Ovary (tissue), 9 donors: ENCODE measurements around the gene VIPR2. TPM values are rescaled to one million over a fixed set of nuclear protein-coding genes. Genes with fewer than 3 reads are reported as not detected.

Experiments
- DNase-seq, 5 donors: peaks; one replicate each; pipeline ENCODE4 v3.0.0-alpha.2; 2019 to 2020
- H3K27ac ChIP-seq, 2 donors: fragments of 200-600 bp; one replicate each; pipeline versions ENCODE4 v1.5.1 to v1.8.0; 2019 to 2022
- H3K27me3 ChIP-seq: fragments of 200-600 bp; one replicate; pipeline ENCODE4 v1.8.0; 2022
- H3K36me3 ChIP-seq: fragments of 200-600 bp; sonication (generic); one replicate; pipeline ENCODE4 v1.5.1; 2019
- H3K4me1 ChIP-seq: one replicate; pipeline ENCODE4 v1.8.1; 2013; ENCODE audit warnings: mild to moderate bottlenecking, moderate library complexity; ENCODE audit not compliant: insufficient read depth
- H3K4me3 ChIP-seq: fragments of 200-600 bp; sonication (generic); one replicate; pipeline ENCODE4 v1.5.1; 2017
- H3K9me3 ChIP-seq, 2 donors: fragments of 200-600 bp in 1 of 2; sonication (generic) in 1 of 2; one replicate each; pipeline versions ENCODE4 v1.5.1 to v1.8.1; 2013 to 2019; ENCODE audit warnings: mild to moderate bottlenecking in 1 of 2, moderate library complexity in 1 of 2
- CTCF ChIP-seq, 3 donors: fragments of 450-650 bp in 2 of 3; fragments of 200-600 bp in 1 of 3; IDR thresholded peaks; one replicate each; pipeline versions ENCODE4 v1.5.1 to v1.8.0; 2016 to 2022; ENCODE audit warnings: antibody characterized with exemption in 3 of 3, mild to moderate bottlenecking in 1 of 3
- EP300 ChIP-seq: sonication (generic); formaldehyde crosslinking; IDR thresholded peaks from one replicate; pipeline ENCODE4 v1.6.1; 2017; ENCODE audit warnings: antibody characterized with exemption
- POLR2A ChIP-seq: fragments of 450-650 bp; IDR thresholded peaks from one replicate; pipeline ENCODE4 v1.6.1; 2017; ENCODE audit warnings: antibody characterized with exemption, mild to moderate bottlenecking, moderate library complexity
- WGBS, 3 donors: extraction: QIAGEN DNeasy Blood & Tissue Kit in 1 of 3; methylation state at CpG; one replicate each; pipeline versions ENCODE4 v1.1.5 to v1.1.7; 2013 to 2017; 5-methylcytosine and 5-hydroxymethylcytosine counted together
- intact Hi-C, 4 donors: fragments of 100-400 bp; cut with DNase I; formaldehyde crosslinking; loops; one replicate each; pipeline versions ENCODE4 v1.11.0 to v1.15.1; 2022 to 2023
- polyA plus RNA-seq, 2 donors: library from polyadenylated mRNA; stranded (reverse); fragments of 200-250 nt in 1 of 2; fragments of 350-450 nt in 1 of 2; fragmentation: Illumina TruSeq in 1 of 2; extraction: RNeasy Lipid Tissue Mini Kit (QIAGEN cat#74804) in 1 of 2; gene quantifications; one replicate each; pipeline ENCODE4 v1.2.3, GENCODE V29; 2013 to 2014
- total RNA-seq, 7 donors: library from RNA; depleted of rRNA in 2 of 7; stranded (reverse); fragments of >200 nt in 2 of 7; fragmentation: NEBNext Ultra II Directional in 3 of 7; extraction: Animal tissue kit (Norgen Biotek cat#: 25700) in 3 of 7; gene quantifications; one replicate each; pipeline versions ENCODE4 v1.1.0 to v1.2.4, GENCODE V29; 2016 to 2023
- donor health status: DM: no; HTN: no; CAD: no; lungs with moderate emphysema.
- donor health status: DM: no; HTN: no; CAD: no.
- donor health status: Bipolar disorder and iron deficiency.
- donor health status: DM: yes; HTN: yes; CAD: no.
- donor health status: DM: no; HTN: no; CAD: no.
- donor health status: DM: yes; HTN: yes; CAD: no.

The VIPR2 gene
- total and polyA plus RNA-seq, 9 donors = 3.6 to 18.0 (median 9.0) TPM

- no peaks in the 10 kb centered on the region for H3K9me3 ChIP-seq
- no peak overlapping the region for H3K4me3 ChIP-seq
- H3K27me3 ChIP-seq = no peaks in the 10 kb centered on the region
- H3K27ac ChIP-seq = no peak overlapping the region
- DNase-seq = peak in 2 of 5 donors; percentile 12 to 17
- intact Hi-C loops = loop anchor here in 1 of 4 donors (10.0 kb wide), 1 partner anchor 59 kb away; no protein-coding TSS in a partner anchor
- peaks cover 11% of the 10 kb centered on the region for H3K4me1 ChIP-seq
- 91% methylated on average over 16 of the region's 16 CpGs for WGBS, 3 donors
- H3K36me3 ChIP-seq = no peaks in the 10 kb centered on the region
- TF ChIP-seq EP300 = no peak
- TF ChIP-seq POLR2A = no peak
- TF ChIP-seq CTCF (IDR thresholded peaks at IDR 0.05) = no peak
These were observed 50.5 kb downstream of the VIPR2 start for GRCh38 chr7:159094023-159094740.

GRCh38 chr7:159093351-159093971, 51.2 kb downstream of the VIPR2 start:
- intact Hi-C loops = loop anchor here in 1 of 4 donors (10.0 kb wide), 1 partner anchor 59 kb away; no protein-coding TSS in a partner anchor
- H3K36me3 ChIP-seq = no peaks in the 10 kb centered on the region
- no peaks in the 10 kb centered on the region for H3K27me3 ChIP-seq
- H3K9me3 ChIP-seq = no peaks in the 10 kb centered on the region
- peaks cover 9% of the 10 kb centered on the region for H3K4me1 ChIP-seq
- peak in 2 of 5 donors; percentile 15 to 35 for DNase-seq
- no peak overlapping the region for H3K4me3 ChIP-seq
- no peak overlapping the region for H3K27ac ChIP-seq
- TF ChIP-seq CTCF (IDR thresholded peaks at IDR 0.05) (no peak), EP300 (no peak), POLR2A (no peak)
- WGBS, 3 donors = 90 to 93% (median 92%) methylated on average over 31 of the region's 31 CpGs

DNA sequence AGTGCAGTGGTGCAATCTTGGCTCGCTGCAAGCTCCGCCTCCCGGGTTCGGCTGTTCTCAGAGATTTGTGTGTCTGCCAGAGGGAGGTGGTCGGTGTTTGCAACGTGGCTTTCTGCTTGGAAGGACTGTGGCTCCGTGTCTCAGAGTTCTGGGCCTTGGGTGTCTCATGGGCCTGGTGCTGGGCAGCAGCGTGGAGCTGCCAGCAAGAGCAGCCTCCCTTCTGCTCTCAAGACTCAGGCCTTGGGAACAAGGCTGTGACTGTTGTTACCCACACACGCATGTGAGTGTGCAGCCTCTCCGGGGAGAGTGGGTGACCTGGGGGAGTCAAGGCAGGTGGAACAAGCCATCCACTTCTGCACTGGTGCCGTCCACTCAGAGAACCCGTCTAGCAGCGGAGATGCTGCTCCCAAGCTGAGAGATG, 52.0 kb downstream of the VIPR2 start:
- intact Hi-C loops = loop anchor here in 1 of 4 donors (10.0 kb wide), 1 partner anchor 58 kb away; no protein-coding TSS in a partner anchor
- Histone ChIP-seq H3K27me3 (no peaks in the 10 kb centered on the region), H3K4me1 (peaks cover 1% of the 10 kb centered on the region), H3K4me3 (no peak overlapping the region), H3K27ac (no peak overlapping the region), H3K36me3 (no peaks in the 10 kb centered on the region), H3K9me3 (no peaks in the 10 kb centered on the region)
- no peak for TF ChIP-seq POLR2A
- TF ChIP-seq CTCF (IDR thresholded peaks at IDR 0.05) = no peak
- TF ChIP-seq EP300 = no peak
- peak in 1 of 5 donors; percentile 31 for DNase-seq
- WGBS, 3 donors = 62 to 67% (median 66%) methylated on average over 13 of the region's 13 CpGs

DNA sequence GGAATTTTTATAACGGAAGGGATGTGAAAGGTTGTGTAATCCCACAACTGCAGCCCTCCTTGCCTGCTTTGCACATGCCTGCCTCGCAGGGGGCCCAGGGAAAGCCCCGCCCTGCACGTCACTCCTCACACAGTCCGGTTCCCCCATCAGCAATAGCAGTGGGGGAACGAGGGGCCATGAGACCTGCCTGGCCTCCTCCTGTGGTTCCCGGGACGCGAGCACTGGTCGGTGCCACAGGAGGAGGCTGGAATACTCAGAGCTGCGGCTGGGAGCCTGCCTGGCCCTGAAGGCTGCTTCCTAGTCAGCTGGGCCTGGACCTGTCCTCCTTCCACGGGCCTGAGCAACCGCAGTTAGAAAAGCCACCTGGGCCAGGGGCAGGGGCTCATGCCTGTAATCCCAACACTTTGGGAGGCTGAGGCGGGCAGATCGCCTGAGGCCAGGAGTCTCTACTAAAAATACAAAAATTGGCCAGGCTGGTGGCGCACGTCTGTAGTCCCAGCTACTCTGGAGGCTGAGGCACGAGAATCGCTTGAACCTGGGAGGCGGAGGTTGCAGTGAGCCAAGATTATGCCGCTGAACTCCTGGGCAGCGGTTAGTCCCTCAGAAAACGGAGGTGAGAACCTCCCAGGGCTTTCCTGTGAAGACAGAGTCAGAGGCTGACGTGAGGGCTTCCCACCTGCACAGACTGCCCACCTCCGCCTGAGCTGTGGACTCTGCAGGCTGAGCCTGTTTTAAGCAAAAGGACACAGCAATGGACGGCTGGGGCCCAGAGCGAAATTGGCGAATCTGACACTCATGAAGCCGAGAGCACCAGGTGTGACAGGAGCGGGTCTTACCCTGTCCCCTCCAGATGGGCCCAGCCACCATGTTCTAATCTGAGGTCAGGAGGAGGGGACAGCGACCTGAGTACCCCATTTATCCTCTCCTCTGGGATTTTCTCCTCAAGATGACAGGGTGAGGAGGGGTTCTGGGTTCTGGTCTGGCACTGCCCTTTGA, 52.9 kb downstream of the VIPR2 start:
- Histone ChIP-seq H3K4me1 (no peaks in the 10 kb centered on the region), H3K4me3 (no peak overlapping the region), H3K9me3 (no peaks in the 10 kb centered on the region), H3K27ac (no peak overlapping the region), H3K36me3 (no peaks in the 10 kb centered on the region), H3K27me3 (no peaks in the 10 kb centered on the region)
- TF ChIP-seq POLR2A = no peak
- intact Hi-C loops = loop anchor here in 1 of 4 donors (10.0 kb wide), 1 partner anchor 57 kb away; no protein-coding TSS in a partner anchor
- DNase-seq = peak in 1 of 5 donors; percentile 23
- WGBS, 3 donors = 92 to 94% (median 93%) methylated on average over 31 of the region's 31 CpGs
